Endothelial cell of umbilical vein (primary cell): ENCODE measurements around the gene TMOD1. TPM values are rescaled to one million over a fixed set of nuclear protein-coding genes. Genes with fewer than 3 reads are reported as not detected.

Experiments used
- BruUV-seq: library from RNA; stranded (reverse); fragments of 400-500 nt; replicated peaks from 2 replicates; lab custom pipeline; 2021; lab: Mats Ljungman, UMichigan
- CTCF ChIA-PET: fragments of 300-600, 350-600 bp; sonication (Branson Sonifier 250); formaldehyde crosslinking; loops from one replicate; lab custom pipeline; 2021; ENCODE audit warnings: antibody characterized with exemption, inconsistent platforms; lab: Charles Lee
- POLR2A ChIA-PET: fragments of 300-600, 350-600 bp; sonication (Branson Sonifier 250); formaldehyde crosslinking; loops from one replicate; lab custom pipeline; 2021; ENCODE audit warnings: antibody characterized with exemption, inconsistent platforms; lab: Charles Lee
- DNase-seq: peaks from one replicate; pipeline ENCODE4 v3.0.0-alpha.2; 2011; ENCODE audit warnings: low read depth, low spot score
- FAIRE-seq: peaks from 2 replicates; lab custom pipeline; 2011; peaks lifted over from hg19 to GRCh38; lab: Jason Lieb, UNC
- H2AFZ ChIP-seq: 2 replicates; pipeline ENCODE4 v1.6.0; 2012; ENCODE audit warnings: low read depth, low read length, control low read depth, inconsistent platforms
- H3K27ac ChIP-seq: 2 replicates; pipeline ENCODE4 v1.5.1; 2011; ENCODE audit warnings: low read depth, mild to moderate bottlenecking, control low read depth, low read length, moderate library complexity; ENCODE audit not compliant: insufficient read depth
- H3K27me3 ChIP-seq, 2 experiments: 2 replicates each; pipeline versions ENCODE4 v1.6.0 to v1.6.1; 2011; ENCODE audit warnings: low read length in 2 of 2, mixed read lengths in 1 of 2; ENCODE audit not compliant: control insufficient read depth in 2 of 2, insufficient read depth in 2 of 2
- H3K36me3 ChIP-seq, 2 experiments: 2 replicates in 1 of 2; 3 replicates in 1 of 2; pipeline ENCODE4 v1.5.1; 2011; ENCODE audit warnings: low read length in 2 of 2, mild to moderate bottlenecking in 1 of 2, moderate library complexity in 1 of 2; ENCODE audit not compliant: control insufficient read depth in 2 of 2, insufficient read depth in 2 of 2; ENCODE audit errors: extremely low read depth in 1 of 2
- H3K4me1 ChIP-seq: 3 replicates; pipeline ENCODE4 v1.5.1; 2011; ENCODE audit warnings: mild to moderate bottlenecking, low read length; ENCODE audit not compliant: control insufficient read depth, insufficient read depth; ENCODE audit errors: extremely low read depth
- H3K4me2 ChIP-seq: 2 replicates; pipeline ENCODE4 v1.6.1; 2011; ENCODE audit warnings: low read length, control low read depth, mixed read lengths; ENCODE audit not compliant: insufficient read depth
- H3K4me3 ChIP-seq, 3 experiments: fragments of 200-600 bp in 1 of 3; sonication (generic), shearing (Covaris generic) in 1 of 3; replicated peaks in 1 of 3; 2 replicates each; pipeline ENCODE4 v1.5.1; 2011 to 2016; ENCODE audit warnings: control low read depth in 3 of 3, low read length in 3 of 3, mild to moderate bottlenecking in 2 of 3, inconsistent platforms in 1 of 3, low read depth in 1 of 3, moderate library complexity in 1 of 3; ENCODE audit not compliant: insufficient read depth in 1 of 3
- H3K79me2 ChIP-seq: 2 replicates; pipeline ENCODE4 v1.6.0; 2012; ENCODE audit warnings: low read length, inconsistent platforms; ENCODE audit not compliant: control insufficient read depth, insufficient read depth
- H3K9ac ChIP-seq: replicated peaks from 2 replicates; pipeline ENCODE3; 2011; ENCODE audit warnings: low read length, control low read depth; ENCODE audit not compliant: insufficient read depth; ENCODE audit errors: extremely low read depth
- H3K9me1 ChIP-seq: replicated peaks from 3 replicates; pipeline ENCODE4 v1.6.0; 2011; ENCODE audit warnings: mild to moderate bottlenecking, low read length; ENCODE audit not compliant: control insufficient read depth, insufficient read depth; ENCODE audit errors: extremely low read depth
- H3K9me3 ChIP-seq: replicated peaks from 2 replicates; pipeline ENCODE4 v1.5.1; 2012; ENCODE audit warnings: low read length, inconsistent platforms; ENCODE audit not compliant: control insufficient read depth, insufficient read depth
- H4K20me1 ChIP-seq: replicated peaks from 2 replicates; pipeline ENCODE3; 2011; ENCODE audit warnings: mild to moderate bottlenecking, low read length; ENCODE audit not compliant: control insufficient read depth, insufficient read depth; ENCODE audit errors: extremely low read depth
- CTCF ChIP-seq, 2 donors: IDR thresholded peaks; 1 replicate in 1 of 2; 2 replicates in 1 of 2; pipeline ENCODE4 v1.5.1; 2011; ENCODE audit warnings: low read length in 2 of 2, mild to moderate bottlenecking in 2 of 2, moderate library complexity in 2 of 2, control low read depth in 1 of 2, inconsistent platforms in 1 of 2, low read depth in 1 of 2; ENCODE audit not compliant: insufficient read depth in 1 of 2; ENCODE audit errors: extremely low read depth in 1 of 2
- EZH2 ChIP-seq: IDR thresholded peaks from 2 replicates; pipeline ENCODE4 v1.6.1; 2012; ENCODE audit warnings: borderline replicate concordance, low read depth, mild to moderate bottlenecking, moderate library complexity, low read length, inconsistent platforms; ENCODE audit not compliant: severe bottlenecking
- FOS ChIP-seq: IDR thresholded peaks from 2 replicates; pipeline ENCODE4 v1.6.1; 2011; ENCODE audit warnings: mild to moderate bottlenecking, low read length, moderate library complexity, borderline replicate concordance; ENCODE audit not compliant: insufficient read depth
- GATA2 ChIP-seq: IDR thresholded peaks from 2 replicates; pipeline ENCODE4 v1.7.0; 2011; ENCODE audit warnings: low read depth, mild to moderate bottlenecking, moderate library complexity, mixed read lengths, low read length; ENCODE audit not compliant: insufficient read length, insufficient read depth
- JUN ChIP-seq: IDR thresholded peaks from 2 replicates; pipeline ENCODE4 v1.6.1; 2011; ENCODE audit warnings: borderline replicate concordance, low read depth; ENCODE audit not compliant: insufficient read length, insufficient read depth
- MAX ChIP-seq: IDR thresholded peaks from 2 replicates; pipeline ENCODE4 v1.6.1; 2011; ENCODE audit not compliant: insufficient read depth, insufficient read length
- MYC ChIP-seq: IDR thresholded peaks from one replicate; pipeline ENCODE4 v1.6.1; 2011; ENCODE audit warnings: mild to moderate bottlenecking, low read depth, low read length
- POLR2A ChIP-seq: IDR thresholded peaks from 2 replicates; pipeline ENCODE4 v1.6.1; 2012; ENCODE audit warnings: low read depth, mild to moderate bottlenecking, control low read depth, low read length
- POLR2AphosphoS5 ChIP-seq: IDR thresholded peaks from 2 replicates; pipeline ENCODE4 v1.6.1; 2012; ENCODE audit warnings: low read depth, mild to moderate bottlenecking, control low read depth, low read length, moderate library complexity; ENCODE audit not compliant: insufficient read depth
- dilution Hi-C: fragments of 300-500 bp; cut with MboI; formaldehyde crosslinking; loops from one replicate; pipeline ENCODE4 v1.15.0; 2019; ENCODE audit warnings: low sequenced_read_pairs; ENCODE audit not compliant: extremely low pct_ligation_motif_present
- intact Hi-C: fragments of 100-400 bp; cut with micrococcal nuclease; formaldehyde crosslinking; loops from one replicate; pipeline ENCODE4 v1.10.0; 2022
- polyA plus RNA-seq, 4 experiments: library from polyadenylated mRNA; depleted of rRNA in 3 of 4; stranded (reverse) in 3 of 4; unstranded in 1 of 4; fragments of >200 nt; gene quantifications; 2 replicates each; pipeline versions ENCODE4 v1.2.1 to v1.2.3, GENCODE V29; 2011 to 2012; ENCODE audit warnings: missing spikeins in 1 of 4
- total RNA-seq: library from RNA; stranded (reverse); gene quantifications from 2 replicates; pipeline ENCODE4 v1.2.3, GENCODE V29; 2021

TMOD1 gene
- total and polyA plus RNA-seq, 2 donors (not counting 3 experiments of a cell fraction or from before 2014, with no cell fraction given): 0.26 to 1.4 TPM

GRCh38 chr9:97500765-97501176, 695 bp upstream of the TMOD1 start:
- Histone ChIP-seq H3K79me2 (no peaks in the 10 kb centered on the region), H3K27me3 (peaks cover 40 to 59% of the 10 kb centered on the region in 2 experiments), H3K9me1 (no peaks in the 10 kb centered on the region), H3K36me3 (peaks cover 0 to 2% of the 10 kb centered on the region in 2 experiments), H2AFZ (no peak overlapping the region), H3K4me1 (peaks cover 7% of the 10 kb centered on the region), H3K9me3 (no peaks in the 10 kb centered on the region), H3K27ac (no peak overlapping the region), H3K4me3 (peak overlapping the region in 1 of 3 experiments; percentile 16), H3K4me2 (peak overlapping the region; percentile 34), H4K20me1 (no peaks in the 10 kb centered on the region), H3K9ac (no peak overlapping the region)
- DNase-seq (no peak), FAIRE-seq (no peak)
- ChIA-PET POLR2A (no interaction called here), CTCF (interaction anchor here (0.8 to 4.6 kb wide), 10 partner anchors 10 to 115 kb away, joined by 3 to 51 read pairs (median 5); partner anchors contain the start of gene TDRD7)
- BruUV-seq: no TSS peak
- intact Hi-C loops (no loop called here), dilution Hi-C loops (no loop called here)
- TF ChIP-seq POLR2A: no peak
- no peak for TF ChIP-seq GATA2
- no peak for TF ChIP-seq POLR2AphosphoS5
- TF ChIP-seq FOS: no peak
- no peak for TF ChIP-seq JUN
- TF ChIP-seq MYC: no peak
- no peak for TF ChIP-seq EZH2
- TF ChIP-seq MAX: no peak
- no peak for TF ChIP-seq CTCF (IDR thresholded peaks at IDR 0.05; ENCODE audit: extremely low read depth in 1 of 2, insufficient read depth in 1 of 2, low read depth in 1 of 2, low read length in 2 of 2)
